HepG2 (cell line): ENCODE results near the gene SKA2. TPM values are rescaled to one million over a fixed set of nuclear protein-coding genes. Genes with fewer than 3 reads are reported as not detected.
A peak's percentile ranks its signal among the peaks of the same experiment; 100 is the strongest.
"Not testable (repeated sequence)": the region's sequence is repeated elsewhere in the genome, so short reads cannot be mapped to it uniquely, and the experiment has no call there.

Experiments used
- ATAC-seq: fragments of 200-7000 bp; cut with Tn5 transposase; 3 replicates; pipeline ENCODE4 v1.9.1; 2020; ENCODE audit warnings: mild to moderate bottlenecking, moderate library complexity
- BruUV-seq: library from RNA; stranded (reverse); fragments of 400-500 nt; replicated peaks from 2 replicates; lab custom pipeline; 2021; lab: Mats Ljungman, UMichigan
- CTCF ChIA-PET: fragments of 300-600 bp; formaldehyde crosslinking; extraction: SDS; loops from one replicate; lab custom pipeline; 2021; ENCODE audit warnings: low total read pairs, inconsistent platforms, low intra/inter-chr PET ratio; lab: Yijun Ruan, JAX
- POLR2A ChIA-PET: fragments of 350-600 bp; sonication (Branson Sonifier 250); formaldehyde crosslinking; loops from one replicate; lab custom pipeline; 2020; ENCODE audit warnings: antibody characterized with exemption, inconsistent platforms; lab: Yijun Ruan, JAX
- DNase-seq: peaks from one replicate; pipeline ENCODE4 v3.0.0-alpha.2; 2015; ENCODE audit warnings: low spot score
- FAIRE-seq: peaks from 3 replicates; lab custom pipeline; 2011; peaks lifted over from hg19 to GRCh38; lab: Jason Lieb, UNC
- H2AFZ ChIP-seq: one replicate; pipeline ENCODE4 v1.6.1; 2011; ENCODE audit warnings: low read length, inconsistent platforms
- H3K27ac ChIP-seq: fragments of 300-600 bp; 3 replicates; pipeline ENCODE4 v1.8.0; 2011; ENCODE audit warnings: mixed run types, mild to moderate bottlenecking, mixed read lengths, low read length, inconsistent platforms; ENCODE audit not compliant: insufficient read depth; ENCODE audit errors: extremely low read length
- H3K27me3 ChIP-seq, 2 experiments: fragments of 200-600 bp in 1 of 2; 2 replicates in 1 of 2; 3 replicates in 1 of 2; pipeline versions ENCODE4 v1.6.0 to v1.8.0; 2011; ENCODE audit warnings: low read length in 2 of 2, mild to moderate bottlenecking in 2 of 2, moderate library complexity in 2 of 2, inconsistent platforms in 1 of 2; ENCODE audit not compliant: insufficient read depth in 2 of 2, control insufficient read depth in 1 of 2
- H3K36me3 ChIP-seq, 2 experiments: fragments of 200-600 bp in 1 of 2; replicated peaks in 1 of 2; 2 replicates in 1 of 2; 3 replicates in 1 of 2; pipeline versions ENCODE4 v1.5.1 to v1.8.0; 2011; ENCODE audit warnings: low read length in 2 of 2, inconsistent platforms in 1 of 2; ENCODE audit not compliant: insufficient read depth in 2 of 2, control insufficient read depth in 1 of 2
- H3K4me1 ChIP-seq: 2 replicates; pipeline ENCODE4 v1.5.1; 2012; ENCODE audit warnings: low read length, inconsistent platforms; ENCODE audit not compliant: insufficient read depth
- H3K4me2 ChIP-seq: 2 replicates; pipeline ENCODE4 v1.6.0; 2011; ENCODE audit warnings: low read depth, low read length, inconsistent platforms
- H3K4me3 ChIP-seq, 3 experiments: fragments of 200-600 bp in 1 of 3; sonication (generic), shearing (Covaris generic) in 1 of 3; replicated peaks in 1 of 3; 2 replicates each; pipeline ENCODE4 v1.5.1; 2011 to 2016; ENCODE audit warnings: low read length in 3 of 3, inconsistent platforms in 2 of 3, low read depth in 2 of 3, mild to moderate bottlenecking in 2 of 3, control low read depth in 1 of 3, mixed read lengths in 1 of 3; ENCODE audit not compliant: insufficient read depth in 1 of 3
- H3K79me2 ChIP-seq: one replicate; pipeline ENCODE4 v1.6.1; 2011; ENCODE audit warnings: low read length, inconsistent platforms; ENCODE audit not compliant: insufficient read depth
- H3K9ac ChIP-seq: 2 replicates; pipeline ENCODE4 v1.6.0; 2011; ENCODE audit warnings: mild to moderate bottlenecking, low read depth, low read length, inconsistent platforms; ENCODE audit not compliant: insufficient read depth
- H3K9me3 ChIP-seq: 2 replicates; pipeline ENCODE4 v1.5.1; 2012; ENCODE audit warnings: mild to moderate bottlenecking, low read length
- H4K20me1 ChIP-seq: 2 replicates; pipeline ENCODE4 v1.6.0; 2011; ENCODE audit warnings: inconsistent platforms, mild to moderate bottlenecking, low read length, moderate library complexity; ENCODE audit not compliant: insufficient read depth
- CBX5 ChIP-seq: sonication (generic); formaldehyde crosslinking; IDR thresholded peaks from 2 replicates; pipeline ENCODE4 v1.4.0; 2020; ENCODE audit warnings: missing genetic modification reagents, borderline replicate concordance
- FOXK1 ChIP-seq: sonication (generic); formaldehyde crosslinking; IDR thresholded peaks from 2 replicates; pipeline ENCODE4 v1.4.0; 2020; ENCODE audit warnings: low read depth, missing genetic modification reagents, borderline replicate concordance
- JUND ChIP-seq: sonication (generic); formaldehyde crosslinking; IDR thresholded peaks from 2 replicates; pipeline ENCODE4 v1.8.0; 2022; ENCODE audit warnings: mild to moderate bottlenecking, missing genetic modification reagents
- ZNF512B ChIP-seq: sonication (generic); formaldehyde crosslinking; IDR thresholded peaks from 2 replicates; pipeline ENCODE4 v1.5.1; 2020; ENCODE audit warnings: missing genetic modification reagents, mild to moderate bottlenecking, borderline replicate concordance
- ZNF639 ChIP-seq: conservative IDR thresholded peaks from 2 replicates; pipeline ENCODE4 v1.6.1; 2018; ENCODE audit warnings: missing genetic modification reagents
- WGBS: methylation state at CpG from one replicate; pipeline ENCODE4 v1.1.6; 2017; ENCODE audit warnings: low lambda C conversion rate; 5-methylcytosine and 5-hydroxymethylcytosine counted together
- in situ Hi-C: cut with HindIII; loops from 2 replicates; pipeline ENCODE4 v1.10.0; 2017; ENCODE audit warnings: low pct_unique_long_range_greater_than_20kb; ENCODE audit not compliant: extremely low pct_ligation_motif_present
- intact Hi-C: fragments of 100-400 bp; cut with micrococcal nuclease; formaldehyde crosslinking; loops from one replicate; pipeline ENCODE4 v1.10.0; 2022; ENCODE audit not compliant: unreplicated experiment
- polyA plus RNA-seq, 8 experiments: library from polyadenylated mRNA; depleted of rRNA in 3 of 8; stranded (reverse) in 7 of 8; unstranded in 1 of 8; fragments of >200 nt; fragmentation: Illumina TruSeq in 4 of 8; extraction: Trizol in 4 of 8; gene quantifications; 2 replicates each; pipeline versions ENCODE4 v1.2.1 to v1.2.3, GENCODE V29; 2011 to 2016; ENCODE audit warnings: low read depth in 4 of 8, missing spikeins in 1 of 8, mixed read lengths in 1 of 8; ENCODE audit not compliant: insufficient read depth in 1 of 8
- total RNA-seq, 5 experiments: library from RNA; depleted of rRNA; stranded (reverse); fragments of >200 nt; fragmentation: Illumina TruSeq; extraction: Trizol; gene quantifications; 2 replicates each; pipeline ENCODE4 v1.2.3, GENCODE V29; 2016; ENCODE audit warnings: low read depth in 1 of 5

Gene SKA2
- total and polyA plus RNA-seq, 2 of the 13 experiments (the other 11 are each of a cell fraction or from before 2014, with no cell fraction given): 18.6 to 91.8 TPM

GRCh38 chr17:59093702-59094231 is 61.2 kb downstream of the SKA2 start:
- H3K36me3 ChIP-seq: peaks cover 5 to 9% of the 10 kb centered on the region in 2 experiments; a peak in 3 of 5 replicates
- no TSS peak for BruUV-seq
- H3K4me1 ChIP-seq: peaks cover 13% of the 10 kb centered on the region
- peak; percentile 15 for DNase-seq
- intact Hi-C loops (no loop called here), in situ Hi-C loops (no loop called here)
- TF ChIP-seq ZNF639 (CRISPR knock-in tag) (no peak), CBX5 (CRISPR knock-in tag) (no peak)
- H3K9ac ChIP-seq: no peak overlapping the region
- no peaks in the 10 kb centered on the region for H4K20me1 ChIP-seq
- no peak overlapping the region for H2AFZ ChIP-seq
- H3K9me3 ChIP-seq: no peaks in the 10 kb centered on the region
- CTCF ChIA-PET: no interaction called here
- H3K79me2 ChIP-seq: peaks cover 11% of the 10 kb centered on the region
- no peak for FAIRE-seq
- POLR2A ChIA-PET: no interaction called here
- WGBS: 94% methylated on average over 8 of the region's 8 CpGs
- H3K4me2 ChIP-seq: no peak overlapping the region
- no peak overlapping the region for H3K4me3 ChIP-seq
- H3K27ac ChIP-seq: no peak overlapping the region
- no peak for ATAC-seq
- no peaks in the 10 kb centered on the region for H3K27me3 ChIP-seq

GRCh38 chr17:59093145-59093701 is 61.8 kb downstream of the SKA2 start:
- Histone ChIP-seq H3K4me3 (no peak overlapping the region), H3K79me2 (peaks cover 11% of the 10 kb centered on the region), H3K36me3 (peaks cover 9 to 10% of the 10 kb centered on the region in 2 experiments; a peak in 4 of 5 replicates), H3K27ac (no peak overlapping the region), H3K4me1 (peaks cover 13% of the 10 kb centered on the region), H3K9ac (no peak overlapping the region), H2AFZ (no peak overlapping the region), H3K9me3 (no peaks in the 10 kb centered on the region), H4K20me1 (no peaks in the 10 kb centered on the region), H3K4me2 (no peak overlapping the region), H3K27me3 (no peaks in the 10 kb centered on the region)
- CTCF ChIA-PET: no interaction called here
- in situ Hi-C loops: no loop called here
- DNase-seq (no peak), ATAC-seq (no peak), FAIRE-seq (no peak)
- POLR2A ChIA-PET: no interaction called here
- intact Hi-C loops: no loop called here
- 88% methylated on average over 4 of the region's 4 CpGs for WGBS
- no TSS peak for BruUV-seq
- TF ChIP-seq ZNF512B (CRISPR knock-in tag) (no peak), FOXK1 (CRISPR knock-in tag) (no peak), JUND (CRISPR knock-in tag) (no peak)

GRCh38 chr17:59090593-59090992 is 64.4 kb downstream of the SKA2 start:
- H3K27me3 ChIP-seq, ATAC-seq, POLR2A ChIA-PET, H4K20me1 ChIP-seq, FAIRE-seq, in situ Hi-C loops, H3K79me2 ChIP-seq, H3K9ac ChIP-seq, H3K27ac ChIP-seq, BruUV-seq, intact Hi-C loops, H3K9me3 ChIP-seq, H2AFZ ChIP-seq, DNase-seq, H3K4me3 ChIP-seq, CTCF ChIA-PET, H3K4me2 ChIP-seq: not testable (repeated sequence)
- Histone ChIP-seq H3K36me3 (peaks cover 9 to 17% of the 10 kb centered on the region in 2 experiments; a peak in 4 of 5 replicates), H3K4me1 (peaks cover 10% of the 10 kb centered on the region)
- 98% methylated on average over 12 of the region's 12 CpGs for WGBS
